ENCODE results near the gene TBCCD1.

DNA sequence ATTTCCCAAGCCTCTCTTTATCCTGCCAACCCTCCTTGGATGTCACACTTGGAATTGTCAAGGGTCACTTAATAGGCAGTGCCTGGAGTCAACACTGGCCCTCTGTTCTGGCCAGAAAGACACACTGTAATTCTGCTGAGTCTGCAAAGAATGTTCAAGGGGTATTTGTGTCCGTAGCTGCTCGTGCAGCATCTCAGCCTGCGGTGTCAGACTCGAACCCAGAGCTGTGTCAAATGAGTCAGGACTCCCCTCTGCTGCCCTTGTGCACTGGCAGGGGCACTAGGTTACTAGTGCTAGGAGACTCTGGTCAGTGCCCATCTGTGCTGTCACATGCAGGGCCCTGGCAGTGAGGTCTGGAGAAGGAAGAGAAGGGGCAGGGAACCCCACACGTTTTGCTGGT, 44.9 kb upstream of the TBCCD1 start:
- TF ChIP-seq, protein P1, sequence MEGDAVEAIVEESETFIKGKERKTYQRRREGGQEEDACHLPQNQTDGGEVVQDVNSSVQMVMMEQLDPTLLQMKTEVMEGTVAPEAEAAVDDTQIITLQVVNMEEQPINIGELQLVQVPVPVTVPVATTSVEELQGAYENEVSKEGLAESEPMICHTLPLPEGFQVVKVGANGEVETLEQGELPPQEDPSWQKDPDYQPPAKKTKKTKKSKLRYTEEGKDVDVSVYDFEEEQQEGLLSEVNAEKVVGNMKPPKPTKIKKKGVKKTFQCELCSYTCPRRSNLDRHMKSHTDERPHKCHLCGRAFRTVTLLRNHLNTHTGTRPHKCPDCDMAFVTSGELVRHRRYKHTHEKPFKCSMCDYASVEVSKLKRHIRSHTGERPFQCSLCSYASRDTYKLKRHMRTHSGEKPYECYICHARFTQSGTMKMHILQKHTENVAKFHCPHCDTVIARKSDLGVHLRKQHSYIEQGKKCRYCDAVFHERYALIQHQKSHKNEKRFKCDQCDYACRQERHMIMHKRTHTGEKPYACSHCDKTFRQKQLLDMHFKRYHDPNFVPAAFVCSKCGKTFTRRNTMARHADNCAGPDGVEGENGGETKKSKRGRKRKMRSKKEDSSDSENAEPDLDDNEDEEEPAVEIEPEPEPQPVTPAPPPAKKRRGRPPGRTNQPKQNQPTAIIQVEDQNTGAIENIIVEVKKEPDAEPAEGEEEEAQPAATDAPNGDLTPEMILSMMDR (conservative IDR thresholded peaks at IDR 0.05 in 1 of 2, IDR thresholded peaks at IDR 0.05 in 1 of 2; ENCODE audit: low read depth in 1 of 2, low read length in 2 of 2), result no peak
- TF ChIP-seq EZH2 (IDR thresholded peaks at IDR 0.05; ENCODE audit: low read length, missing control alignments), result no peak
